Neural cell (in vitro differentiated cells): ENCODE data around the gene VWA3B. TPM values are rescaled to one million over a fixed set of nuclear protein-coding genes. Genes with fewer than 3 reads are reported as not detected.

Experiments
- H2AFZ ChIP-seq: fragments of 200-600, 300-800 bp; sonication (generic), shearing (Covaris generic); 2 replicates; pipeline ENCODE4 v1.6.0; 2014; ENCODE audit warnings: low read depth, mild to moderate bottlenecking, antibody characterized with exemption, low read length, moderate library complexity
- H3F3A ChIP-seq: fragments of 200-600 bp; shearing (Covaris generic); 2 replicates; pipeline ENCODE4 v1.6.1; 2016; ENCODE audit warnings: mild to moderate bottlenecking, moderate library complexity, mixed read lengths, antibody characterized with exemption, low read length; ENCODE audit not compliant: insufficient read depth, poor library complexity, severe bottlenecking
- H3K27ac ChIP-seq: fragments of 200-600, 300-800 bp; sonication (generic), shearing (Covaris generic); 2 replicates; pipeline ENCODE4 v1.5.1; 2014; ENCODE audit warnings: mild to moderate bottlenecking, low read length, moderate library complexity
- H3K27me3 ChIP-seq: fragments of 300-800, 200-600 bp; sonication (generic), shearing (Covaris generic); 2 replicates; pipeline ENCODE4 v1.6.0; 2014; ENCODE audit warnings: mild to moderate bottlenecking, low read depth, low read length, moderate library complexity; ENCODE audit not compliant: insufficient read depth
- H3K36me3 ChIP-seq: fragments of 300-800, 200-600 bp; sonication (generic), shearing (Covaris generic); 2 replicates; pipeline ENCODE4 v1.5.1; 2014; ENCODE audit warnings: mild to moderate bottlenecking, antibody characterized with exemption, low read length, moderate library complexity; ENCODE audit not compliant: insufficient read depth
- H3K4me2 ChIP-seq: fragments of 300-800, 200-600 bp; sonication (generic), shearing (Covaris generic); 2 replicates; pipeline ENCODE4 v1.6.0; 2014; ENCODE audit warnings: mild to moderate bottlenecking, low read length
- H3K4me3 ChIP-seq: fragments of 300-800, 200-600 bp; sonication (generic), shearing (Covaris generic); 2 replicates; pipeline ENCODE4 v1.5.1; 2014; ENCODE audit warnings: mild to moderate bottlenecking, low read length, moderate library complexity
- H3K79me2 ChIP-seq: fragments of 200-600 bp; shearing (Covaris generic); replicated peaks from 2 replicates; pipeline ENCODE4 v1.6.0; 2014; ENCODE audit warnings: mild to moderate bottlenecking, low read length, moderate library complexity; ENCODE audit not compliant: insufficient read depth
- H3K9ac ChIP-seq: fragments of 300-800, 200-600 bp; sonication (generic), shearing (Covaris generic); 2 replicates; pipeline ENCODE4 v1.6.1; 2016; ENCODE audit warnings: mild to moderate bottlenecking, low read length, mixed read lengths
- H3K9me2 ChIP-seq: fragments of 200-600 bp; shearing (Covaris generic); 2 replicates; pipeline ENCODE4 v1.6.1; 2016; ENCODE audit warnings: mild to moderate bottlenecking, low read length, mixed read lengths; ENCODE audit not compliant: insufficient read depth
- H3K9me3 ChIP-seq: fragments of 200-600, 300-800 bp; sonication (generic), shearing (Covaris generic); 2 replicates; pipeline ENCODE4 v1.6.1; 2016; ENCODE audit warnings: mild to moderate bottlenecking, mixed run types, low read length, moderate library complexity, mixed read lengths
- H4K20me1 ChIP-seq: fragments of 200-600 bp; shearing (Covaris generic); 2 replicates; pipeline ENCODE4 v1.6.1; 2016; ENCODE audit warnings: mild to moderate bottlenecking, mixed run types; ENCODE audit not compliant: insufficient read depth
- CTCF ChIP-seq: fragments of 450-650 bp; IDR thresholded peaks from 2 replicates; pipeline ENCODE4 v1.5.1; 2014; ENCODE audit warnings: antibody characterized with exemption, mild to moderate bottlenecking, moderate library complexity; ENCODE audit not compliant: poor library complexity, severe bottlenecking
- EP300 ChIP-seq: fragments of 450-650 bp; conservative IDR thresholded peaks from 2 replicates; pipeline ENCODE4 v1.6.1; 2014; ENCODE audit warnings: antibody characterized with exemption, mild to moderate bottlenecking, moderate library complexity; ENCODE audit not compliant: poor library complexity, severe bottlenecking
- EZH2 ChIP-seq: fragments of 200-600, 300-800 bp; shearing (Covaris generic), sonication (generic); IDR thresholded peaks from 2 replicates; pipeline ENCODE4 v1.6.1; 2014; ENCODE audit warnings: antibody characterized with exemption, low read length, borderline replicate concordance, mild to moderate bottlenecking; ENCODE audit not compliant: insufficient read depth, poor library complexity, severe bottlenecking
- MXI1 ChIP-seq: fragments of 450-650 bp; conservative IDR thresholded peaks from 2 replicates; pipeline ENCODE4 v1.6.1; 2014; ENCODE audit warnings: antibody characterized with exemption, mild to moderate bottlenecking; ENCODE audit not compliant: poor library complexity, severe bottlenecking
- POLR2AphosphoS5 ChIP-seq: IDR thresholded peaks from 2 replicates; pipeline ENCODE4 v1.6.1; 2012
- RAD21 ChIP-seq: fragments of 450-650 bp; conservative IDR thresholded peaks from 2 replicates; pipeline ENCODE4 v1.6.1; 2014; ENCODE audit warnings: antibody characterized with exemption, mild to moderate bottlenecking, moderate library complexity
- SMC3 ChIP-seq: fragments of 450-650 bp; conservative IDR thresholded peaks from 2 replicates; pipeline ENCODE4 v1.6.1; 2014; ENCODE audit warnings: antibody characterized with exemption, mild to moderate bottlenecking, moderate library complexity; ENCODE audit not compliant: poor library complexity
- TAF1 ChIP-seq: IDR thresholded peaks from 2 replicates; pipeline ENCODE4 v1.6.1; 2012; ENCODE audit warnings: low read depth
- polyA plus RNA-seq: library from polyadenylated mRNA; depleted of rRNA; stranded (reverse); fragments of >200 nt; gene quantifications from 2 replicates; pipeline ENCODE4 v1.2.3, GENCODE V29; 2014
- TF ChIP-seq, protein P1 (sequence below): IDR thresholded peaks from 2 replicates; pipeline ENCODE4 v1.6.1; 2012; ENCODE audit warnings: borderline replicate concordance

Gene VWA3B
- polyA plus RNA-seq, 1 donor from 2014 or later, result not detected

DNA sequence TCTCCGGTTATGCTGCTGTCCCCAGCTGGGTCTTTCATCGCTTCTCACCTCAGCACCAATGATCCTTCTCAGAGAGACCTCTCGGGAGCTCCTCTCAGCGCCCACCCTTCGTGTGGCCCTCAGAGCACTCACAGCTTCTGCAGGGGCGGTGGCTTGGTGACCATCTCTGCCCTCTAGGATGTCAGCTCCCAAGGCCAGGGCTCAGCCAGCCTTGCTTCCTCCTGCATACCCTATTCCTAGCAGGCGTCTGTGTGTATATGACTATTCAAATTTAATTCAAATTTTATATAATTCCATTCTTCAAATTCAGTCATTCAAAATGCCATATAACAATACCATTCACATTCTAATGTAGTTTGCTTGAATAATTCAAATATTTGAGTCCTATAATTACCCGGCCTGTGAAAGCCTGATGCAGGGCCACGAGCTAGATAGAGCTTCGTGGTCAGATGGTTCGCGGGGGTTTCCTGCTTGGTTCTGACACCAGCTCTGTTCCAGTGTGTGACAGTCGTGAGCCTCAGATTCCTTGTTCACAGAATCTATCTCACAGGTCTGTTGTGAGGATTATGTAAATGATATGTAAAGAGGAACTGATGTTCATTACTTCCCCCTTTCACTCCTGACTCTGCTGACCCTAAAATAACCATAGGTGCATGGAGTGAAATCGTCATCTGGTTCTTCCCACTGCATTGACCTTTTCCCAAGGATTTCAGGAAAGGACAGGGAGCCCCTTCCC lies 165.2 kb downstream of the VWA3B start:
- no peaks in the 10 kb centered on the region for H3K27me3 ChIP-seq
- no peak overlapping the region for H3K4me2 ChIP-seq
- no peaks in the 10 kb centered on the region for H3K79me2 ChIP-seq
- H3K36me3 ChIP-seq, result no peaks in the 10 kb centered on the region
- H2AFZ ChIP-seq, result no peak overlapping the region
- H3K4me3 ChIP-seq, result no peak overlapping the region
- H3K9ac ChIP-seq, result no peak overlapping the region
- H3F3A ChIP-seq, result no peaks in the 10 kb centered on the region
- no peaks in the 10 kb centered on the region for H3K9me2 ChIP-seq
- TF ChIP-seq CTCF (no peak), RAD21 (no peak)
- no peak overlapping the region for H3K27ac ChIP-seq
- peaks cover 5% of the 10 kb centered on the region for H3K9me3 ChIP-seq
- H4K20me1 ChIP-seq, result no peaks in the 10 kb centered on the region

DNA sequence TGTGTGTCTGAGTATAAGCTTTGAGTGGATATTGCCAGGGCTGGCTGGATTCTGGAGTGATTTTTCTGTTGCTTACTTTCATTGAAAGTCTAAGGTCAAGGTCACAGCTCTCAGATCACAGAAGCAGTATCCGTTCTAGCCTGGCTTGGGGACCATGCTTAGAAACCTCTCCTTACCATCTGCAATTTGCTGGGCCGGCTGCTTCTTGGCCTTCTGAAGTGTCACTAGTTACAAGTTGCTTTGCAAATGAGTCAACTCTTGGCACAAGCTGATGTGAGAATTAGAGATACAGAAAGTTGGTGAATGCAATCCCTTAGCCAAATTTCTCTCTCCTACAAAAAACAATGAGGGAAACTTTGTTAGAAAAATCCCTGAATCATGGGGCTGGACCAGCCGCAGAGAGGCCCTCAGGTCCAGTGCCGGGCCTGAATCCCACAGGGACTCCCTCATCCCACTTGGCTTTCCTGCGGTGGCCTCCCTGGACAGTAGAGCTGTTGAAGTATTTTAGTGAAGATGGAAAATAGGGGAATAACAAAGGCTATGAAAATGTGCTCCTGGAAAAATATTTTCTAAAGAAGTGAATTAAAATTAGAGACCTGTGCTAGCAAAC lies 166.6 kb downstream of the VWA3B start:
- Histone ChIP-seq H3K27ac (no peak overlapping the region), H3K9me3 (peaks cover under 1% of the 10 kb centered on the region), H3K9ac (no peak overlapping the region), H3K79me2 (no peaks in the 10 kb centered on the region), H4K20me1 (no peaks in the 10 kb centered on the region), H3K4me3 (no peak overlapping the region), H3K27me3 (no peaks in the 10 kb centered on the region), H2AFZ (no peak overlapping the region), H3F3A (no peaks in the 10 kb centered on the region), H3K4me2 (no peak overlapping the region), H3K9me2 (no peaks in the 10 kb centered on the region), H3K36me3 (no peaks in the 10 kb centered on the region)
- no peak for TF ChIP-seq EP300
- TF ChIP-seq POLR2AphosphoS5, result no peak
- no peak for TF ChIP-seq MXI1
- TF ChIP-seq TAF1, result no peak
- TF ChIP-seq CTCF, result no peak
- TF ChIP-seq SMC3, result no peak
- TF ChIP-seq EZH2, result no peak
- TF ChIP-seq RAD21, result no peak
- TF ChIP-seq, protein P1, sequence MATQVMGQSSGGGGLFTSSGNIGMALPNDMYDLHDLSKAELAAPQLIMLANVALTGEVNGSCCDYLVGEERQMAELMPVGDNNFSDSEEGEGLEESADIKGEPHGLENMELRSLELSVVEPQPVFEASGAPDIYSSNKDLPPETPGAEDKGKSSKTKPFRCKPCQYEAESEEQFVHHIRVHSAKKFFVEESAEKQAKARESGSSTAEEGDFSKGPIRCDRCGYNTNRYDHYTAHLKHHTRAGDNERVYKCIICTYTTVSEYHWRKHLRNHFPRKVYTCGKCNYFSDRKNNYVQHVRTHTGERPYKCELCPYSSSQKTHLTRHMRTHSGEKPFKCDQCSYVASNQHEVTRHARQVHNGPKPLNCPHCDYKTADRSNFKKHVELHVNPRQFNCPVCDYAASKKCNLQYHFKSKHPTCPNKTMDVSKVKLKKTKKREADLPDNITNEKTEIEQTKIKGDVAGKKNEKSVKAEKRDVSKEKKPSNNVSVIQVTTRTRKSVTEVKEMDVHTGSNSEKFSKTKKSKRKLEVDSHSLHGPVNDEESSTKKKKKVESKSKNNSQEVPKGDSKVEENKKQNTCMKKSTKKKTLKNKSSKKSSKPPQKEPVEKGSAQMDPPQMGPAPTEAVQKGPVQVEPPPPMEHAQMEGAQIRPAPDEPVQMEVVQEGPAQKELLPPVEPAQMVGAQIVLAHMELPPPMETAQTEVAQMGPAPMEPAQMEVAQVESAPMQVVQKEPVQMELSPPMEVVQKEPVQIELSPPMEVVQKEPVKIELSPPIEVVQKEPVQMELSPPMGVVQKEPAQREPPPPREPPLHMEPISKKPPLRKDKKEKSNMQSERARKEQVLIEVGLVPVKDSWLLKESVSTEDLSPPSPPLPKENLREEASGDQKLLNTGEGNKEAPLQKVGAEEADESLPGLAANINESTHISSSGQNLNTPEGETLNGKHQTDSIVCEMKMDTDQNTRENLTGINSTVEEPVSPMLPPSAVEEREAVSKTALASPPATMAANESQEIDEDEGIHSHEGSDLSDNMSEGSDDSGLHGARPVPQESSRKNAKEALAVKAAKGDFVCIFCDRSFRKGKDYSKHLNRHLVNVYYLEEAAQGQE, result no peak
